Neuronal stem cell (in vitro differentiated cells): ENCODE data around the gene METTL8. TPM values are rescaled to one million over a fixed set of nuclear protein-coding genes. Genes with fewer than 3 reads are reported as not detected.

Experiments used
- DNase-seq: peaks from one replicate; pipeline ENCODE4 v3.0.0-alpha.2; 2013; ENCODE audit warnings: low spot score
- H2AFZ ChIP-seq: one replicate; pipeline ENCODE4 v1.6.1; 2013; ENCODE audit warnings: mild to moderate bottlenecking, low read length, inconsistent platforms
- H2AK5ac ChIP-seq: 2 replicates; pipeline ENCODE4 v1.6.1; 2013; ENCODE audit warnings: low read depth, mild to moderate bottlenecking, inconsistent platforms, low read length, moderate library complexity, mixed read lengths
- H2BK120ac ChIP-seq: 2 replicates; pipeline ENCODE4 v1.6.1; 2013; ENCODE audit warnings: low read depth, mild to moderate bottlenecking, inconsistent platforms, low read length, moderate library complexity, mixed read lengths
- H2BK12ac ChIP-seq: one replicate; pipeline ENCODE4 v1.6.1; 2013; ENCODE audit warnings: low read length, inconsistent platforms
- H2BK15ac ChIP-seq: 2 replicates; pipeline ENCODE4 v1.6.1; 2013; ENCODE audit warnings: mild to moderate bottlenecking, low read length, inconsistent platforms, mixed read lengths
- H2BK5ac ChIP-seq: one replicate; pipeline ENCODE4 v1.6.1; 2013; ENCODE audit warnings: inconsistent platforms, mild to moderate bottlenecking, low read length, moderate library complexity
- H3K14ac ChIP-seq: one replicate; pipeline ENCODE4 v1.6.1; 2013; ENCODE audit warnings: low read length, inconsistent platforms
- H3K18ac ChIP-seq: 2 replicates; pipeline ENCODE4 v1.6.1; 2013; ENCODE audit warnings: low read length, inconsistent platforms
- H3K23ac ChIP-seq: 2 replicates; pipeline ENCODE4 v1.6.1; 2013; ENCODE audit warnings: low read depth, mild to moderate bottlenecking, mixed read lengths, low read length, inconsistent platforms; ENCODE audit not compliant: poor library complexity
- H3K27ac ChIP-seq: replicated peaks from 3 replicates; pipeline ENCODE4 v1.5.1; 2013; ENCODE audit warnings: low read length, inconsistent platforms
- H3K27me3 ChIP-seq, 3 experiments: 2 replicates each; pipeline ENCODE4 v1.6.1; 2013; ENCODE audit warnings: low read length in 3 of 3, mild to moderate bottlenecking in 2 of 3, inconsistent platforms in 1 of 3, low read depth in 1 of 3, mixed read lengths in 1 of 3, moderate library complexity in 1 of 3; ENCODE audit not compliant: control insufficient read depth in 3 of 3, insufficient read depth in 3 of 3
- H3K36me3 ChIP-seq, 2 donors: replicated peaks in 1 of 2; 2 replicates each; pipeline ENCODE4 v1.6.1; 2013; ENCODE audit warnings: low read length in 2 of 2; ENCODE audit not compliant: control insufficient read depth in 2 of 2, insufficient read depth in 2 of 2
- H3K4ac ChIP-seq: 2 replicates; pipeline ENCODE4 v1.6.1; 2013; ENCODE audit warnings: inconsistent platforms, mild to moderate bottlenecking, low read length, moderate library complexity
- H3K4me1 ChIP-seq, 2 donors: 1 replicate in 1 of 2; 2 replicates in 1 of 2; pipeline ENCODE4 v1.6.1; 2013; ENCODE audit warnings: low read length in 2 of 2, low read depth in 1 of 2; ENCODE audit not compliant: control insufficient read depth in 2 of 2, insufficient read depth in 1 of 2
- H3K4me2 ChIP-seq: one replicate; pipeline ENCODE4 v1.6.1; 2013; ENCODE audit warnings: mild to moderate bottlenecking, low read length, inconsistent platforms; ENCODE audit not compliant: insufficient read depth, poor library complexity, severe bottlenecking
- H3K4me3 ChIP-seq, 2 donors: 2 replicates each; pipeline ENCODE4 v1.5.1; 2013; ENCODE audit warnings: low read length in 2 of 2, mild to moderate bottlenecking in 2 of 2, inconsistent platforms in 1 of 2, moderate library complexity in 1 of 2
- H3K79me1 ChIP-seq: one replicate; pipeline ENCODE4 v1.6.1; 2013; ENCODE audit warnings: low read depth, mild to moderate bottlenecking, inconsistent platforms, low read length, moderate library complexity
- H3K9ac ChIP-seq: one replicate; pipeline ENCODE4 v1.6.1; 2013; ENCODE audit warnings: mild to moderate bottlenecking, low read depth, low read length, inconsistent platforms; ENCODE audit not compliant: poor library complexity
- H3K9me3 ChIP-seq, 2 donors: replicated peaks in 1 of 2; 2 replicates each; pipeline versions ENCODE3 to v1.6.1; 2013; ENCODE audit warnings: low read length in 2 of 2, mild to moderate bottlenecking in 2 of 2, inconsistent platforms in 1 of 2, low read depth in 1 of 2, mixed read lengths in 1 of 2, moderate library complexity in 1 of 2; ENCODE audit not compliant: control insufficient read depth in 2 of 2, insufficient read depth in 1 of 2
- H4K8ac ChIP-seq: one replicate; pipeline ENCODE4 v1.6.1; 2013; ENCODE audit warnings: low read depth, mild to moderate bottlenecking, inconsistent platforms, low read length, moderate library complexity
- H4K91ac ChIP-seq: one replicate; pipeline ENCODE4 v1.6.1; 2013; ENCODE audit warnings: low read length, low read depth, mild to moderate bottlenecking, inconsistent platforms; ENCODE audit not compliant: poor library complexity
- WGBS, 2 donors: extraction: QIAGEN DNeasy Blood & Tissue Kit; methylation state at CpG; one replicate each; pipeline ENCODE4 v1.1.7; 2013; ENCODE audit warnings: missing lambda C conversion rate in 2 of 2, mixed read lengths in 1 of 2; ENCODE audit not compliant: insufficient read length in 2 of 2, insufficient replicate concordance in 1 of 2; ENCODE audit errors: extremely low coverage in 2 of 2; 5-methylcytosine and 5-hydroxymethylcytosine counted together
- polyA plus RNA-seq, 2 experiments: library from polyadenylated mRNA; stranded (reverse); fragments of 200-250 nt; gene quantifications; one replicate each; pipeline ENCODE4 v1.2.3, GENCODE V29; 2013

The METTL8 gene
- polyA plus RNA-seq (2013, experiment 1 of 2): 7.0 TPM
- polyA plus RNA-seq (2013, experiment 2 of 2): 7.6 TPM

- no peak within 1 kb of the TSS for H4K91ac ChIP-seq
- peak within 1 kb of the TSS; percentile 96 for H3K18ac ChIP-seq
- peak within 1 kb of the TSS; percentile 95 for H3K27ac ChIP-seq
- peaks cover 10 to 12% of the 10 kb centered on the region in 2 donors for H3K4me1 ChIP-seq
- no peak within 1 kb of the TSS for H2BK120ac ChIP-seq
- no CpG with 5 or more reads among the region's 15 CpGs for WGBS, 2 donors
- peak within 1 kb of the TSS; percentile 88 for H3K9ac ChIP-seq
- H3K4me3 ChIP-seq: peak within 1 kb of the TSS; percentile 67 to 93
- H3K23ac ChIP-seq: peak within 1 kb of the TSS; percentile 98
- peaks cover 0 to 10% of the 10 kb centered on the region in 2 donors for H3K9me3 ChIP-seq
- peaks cover 4 to 32% of the 10 kb centered on the region in 2 donors for H3K36me3 ChIP-seq
- peak within 1 kb of the TSS; percentile 92 for H2AFZ ChIP-seq
- H3K4me2 ChIP-seq: peak within 1 kb of the TSS; percentile 82
- H2BK12ac ChIP-seq: no peak within 1 kb of the TSS
- peak within 1 kb of the TSS; percentile 92 for H3K14ac ChIP-seq
- no peak for DNase-seq
- H2BK15ac ChIP-seq: no peak within 1 kb of the TSS
- peak within 1 kb of the TSS; percentile 37 for H2AK5ac ChIP-seq
- H4K8ac ChIP-seq: no peak within 1 kb of the TSS
- peak within 1 kb of the TSS; percentile 89 for H3K4ac ChIP-seq
- peak within 1 kb of the TSS; percentile 94 for H2BK5ac ChIP-seq
- no peaks in the 10 kb centered on the region for H3K79me1 ChIP-seq
- H3K27me3 ChIP-seq: no peaks in the 10 kb centered on the region
Measured at GRCh38 chr2:171433763-171434012, at the start of gene METTL8. TSS of gene METTL8 (minus strand) at chr2:171433990. CDS start at chr2:171392185, 41,805 bp downstream.

GRCh38 chr2:171482877-171483276, 49.1 kb upstream of the METTL8 start:
- no peak overlapping the region for H3K4me2 ChIP-seq
- H3K18ac ChIP-seq: no peak overlapping the region
- peaks cover 0 to 9% of the 10 kb centered on the region in 2 donors for H3K4me1 ChIP-seq
- H3K14ac ChIP-seq: no peak overlapping the region
- H3K79me1 ChIP-seq: no peaks in the 10 kb centered on the region
- H2AFZ ChIP-seq: no peak overlapping the region
- no peak overlapping the region for H3K4me3 ChIP-seq
- no peak overlapping the region for H3K9ac ChIP-seq
- H2AK5ac ChIP-seq: no peak overlapping the region
- H3K23ac ChIP-seq: no peak overlapping the region
- no CpG with 5 or more reads among the region's 3 CpGs for WGBS, 2 donors
- H2BK120ac ChIP-seq: no peak overlapping the region
- no peak overlapping the region for H4K91ac ChIP-seq
- no peak overlapping the region for H2BK15ac ChIP-seq
- peak overlapping the region; percentile 30 for H3K27ac ChIP-seq
- peaks cover 1 to 68% of the 10 kb centered on the region in 2 donors for H3K36me3 ChIP-seq
- H3K27me3 ChIP-seq: no peaks in the 10 kb centered on the region
- no peaks in the 10 kb centered on the region for H3K9me3 ChIP-seq
- H2BK12ac ChIP-seq: no peak overlapping the region
- H3K4ac ChIP-seq: no peak overlapping the region
- H2BK5ac ChIP-seq: no peak overlapping the region
- H4K8ac ChIP-seq: no peak overlapping the region
- DNase-seq: peak; percentile 6

DNA sequence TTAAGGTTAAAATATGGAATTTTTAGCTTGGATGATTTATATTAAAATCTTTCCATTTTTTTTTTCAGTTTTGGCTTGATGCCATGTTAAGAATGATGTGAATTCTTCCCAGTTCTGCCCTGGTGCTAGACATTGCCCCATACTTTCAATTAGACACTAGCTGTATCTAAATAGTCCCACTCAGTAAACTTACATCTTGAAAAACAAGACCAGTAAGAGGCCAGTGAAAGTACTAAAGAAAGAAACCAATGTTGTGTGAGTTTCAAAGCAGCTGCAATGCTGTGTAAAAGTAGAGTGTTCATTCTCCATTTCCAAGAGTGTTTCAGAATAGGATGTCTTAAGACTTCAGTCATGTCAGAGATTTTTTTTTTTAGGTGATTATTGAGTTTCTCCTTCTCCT, 48.5 kb upstream of the METTL8 start:
- no peak overlapping the region for H2BK15ac ChIP-seq
- H3K36me3 ChIP-seq: peaks cover 4 to 73% of the 10 kb centered on the region in 2 donors
- no peak overlapping the region for H4K8ac ChIP-seq
- H3K27ac ChIP-seq: no peak overlapping the region
- H3K79me1 ChIP-seq: no peaks in the 10 kb centered on the region
- H3K14ac ChIP-seq: no peak overlapping the region
- H3K27me3 ChIP-seq: no peaks in the 10 kb centered on the region
- no peak overlapping the region for H3K18ac ChIP-seq
- peaks cover 0 to 9% of the 10 kb centered on the region in 2 donors for H3K4me1 ChIP-seq
- H2BK12ac ChIP-seq: no peak overlapping the region
- H2BK5ac ChIP-seq: no peak overlapping the region
- no peak overlapping the region for H3K4me2 ChIP-seq
- no peak overlapping the region for H3K9ac ChIP-seq
- H2AK5ac ChIP-seq: no peak overlapping the region
- H2AFZ ChIP-seq: no peak overlapping the region
- H3K4me3 ChIP-seq: no peak overlapping the region
- no peak overlapping the region for H3K23ac ChIP-seq
- no peaks in the 10 kb centered on the region for H3K9me3 ChIP-seq
- H3K4ac ChIP-seq: no peak overlapping the region
- no peak overlapping the region for H4K91ac ChIP-seq
- H2BK120ac ChIP-seq: no peak overlapping the region
- DNase-seq: no peak

DNA sequence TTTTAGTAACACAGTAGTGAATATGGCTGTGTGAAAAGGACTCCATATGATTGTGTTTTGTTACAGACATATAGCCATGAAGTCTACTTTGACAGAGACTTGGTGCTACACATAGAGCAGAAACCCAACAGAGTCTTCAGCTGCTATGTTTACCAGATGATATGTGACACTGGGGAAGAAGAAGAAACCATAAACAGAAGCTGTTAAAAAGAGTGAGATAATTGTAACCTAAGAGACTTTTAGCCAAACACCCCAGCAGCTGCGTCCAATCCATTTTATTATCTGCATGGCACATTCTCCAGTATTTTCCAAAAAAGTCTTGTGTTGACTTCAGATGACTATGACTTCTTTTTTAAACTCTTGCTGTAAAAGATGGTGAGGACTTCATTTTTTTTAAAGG, 47.1 kb upstream of the METTL8 start:
- no peak overlapping the region for H3K4me2 ChIP-seq
- H3K9me3 ChIP-seq: no peaks in the 10 kb centered on the region
- no peaks in the 10 kb centered on the region for H3K79me1 ChIP-seq
- no peaks in the 10 kb centered on the region for H3K27me3 ChIP-seq
- H2BK15ac ChIP-seq: no peak overlapping the region
- H2BK120ac ChIP-seq: no peak overlapping the region
- peaks cover 4 to 86% of the 10 kb centered on the region in 2 donors for H3K36me3 ChIP-seq
- no peak for DNase-seq
- no peak overlapping the region for H3K4ac ChIP-seq
- no peak overlapping the region for H3K23ac ChIP-seq
- no peak overlapping the region for H3K4me3 ChIP-seq
- no peak overlapping the region for H2BK12ac ChIP-seq
- H3K9ac ChIP-seq: no peak overlapping the region
- no peak overlapping the region for H2AK5ac ChIP-seq
- H2AFZ ChIP-seq: no peak overlapping the region
- H3K4me1 ChIP-seq: peaks cover 0 to 9% of the 10 kb centered on the region in 2 donors
- H4K91ac ChIP-seq: no peak overlapping the region
- H2BK5ac ChIP-seq: no peak overlapping the region
- no peak overlapping the region for H3K27ac ChIP-seq
- H3K14ac ChIP-seq: no peak overlapping the region
- H4K8ac ChIP-seq: no peak overlapping the region
- no peak overlapping the region for H3K18ac ChIP-seq
- no CpG with 5 or more reads among the region's 1 CpG for WGBS, 2 donors
